Measurements from ENCODE around the gene DDX10. TPM values are rescaled to one million over a fixed set of nuclear protein-coding genes. Genes with fewer than 3 reads are reported as not detected.

DDX10 gene
- total and polyA plus RNA-seq, 9 of the 15 experiments (the other 6 are each of a cell fraction or from before 2014, with no cell fraction given), result 33.9 to 94.6 (median 50.7) TPM

DNA sequence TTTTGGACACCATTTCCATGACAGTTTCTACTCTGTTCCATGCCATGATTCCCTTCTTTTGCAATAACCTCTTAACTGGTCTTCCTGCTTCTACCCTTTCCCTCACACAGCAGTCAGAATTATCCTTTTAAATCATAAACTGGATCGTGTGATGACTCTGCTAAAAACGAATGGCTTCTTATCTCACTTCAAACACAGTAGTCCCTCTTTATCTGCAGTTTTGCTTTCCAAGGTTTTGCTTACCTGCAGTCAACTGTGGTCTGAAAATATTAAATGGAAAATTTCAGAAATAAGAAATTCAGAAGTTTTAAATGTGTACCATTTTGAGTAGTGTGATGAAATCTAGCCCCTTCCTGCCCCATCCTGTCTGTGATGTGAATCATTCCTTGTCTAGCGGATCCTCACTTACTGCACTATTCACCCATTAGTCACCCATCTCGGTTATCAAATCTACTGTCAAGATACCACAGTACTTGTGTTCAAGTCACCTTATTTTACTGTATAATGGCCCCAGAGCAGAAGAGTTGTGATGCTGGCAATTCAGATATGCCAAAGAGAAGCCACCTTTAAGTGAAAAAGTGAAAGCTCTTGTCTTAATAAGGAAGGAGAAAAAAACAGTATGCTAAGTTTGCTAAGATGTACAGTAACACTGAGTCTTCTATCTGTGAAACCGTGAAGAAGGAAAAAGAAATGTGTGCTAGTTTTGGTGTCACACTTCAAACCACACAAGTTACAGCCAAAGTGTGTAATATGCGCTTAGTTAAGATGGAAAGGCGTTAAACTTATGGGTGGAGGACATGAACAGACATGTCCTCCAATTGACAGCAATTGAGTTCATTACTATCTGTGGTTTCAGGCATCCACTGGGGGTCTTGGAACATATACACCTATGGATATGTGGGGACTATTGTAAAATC lies 283.0 kb downstream of the DDX10 start:
- intact Hi-C loops (cut with micrococcal nuclease), result no loop called here
- no peaks in the 10 kb centered on the region for H3K9me3 ChIP-seq (replicated peaks; ENCODE audit: control insufficient read depth, insufficient read depth, low read depth, low read length)
- 29% methylated on average over 7 of the region's 7 CpGs for WGBS (ENCODE audit: insufficient coverage, low coverage, missing lambda C conversion rate)
- in situ Hi-C loops (cut with MboI), result no loop called here
- DNase-seq (ENCODE audit: extremely low read depth in 1 of 4, low spot score in 3 of 4), result peak in 1 of 4 experiments; percentile 33
- CTCF ChIA-PET (ENCODE audit: low intra/inter-chr PET ratio), result no interaction called here
- no peak overlapping the region for H2AFZ ChIP-seq (ENCODE audit: low read depth, low read length)
- peak; percentile 68 for ATAC-seq
- H3K27ac ChIP-seq (ENCODE audit: extremely low read depth, low read depth, low read length), result no peak overlapping the region
- BruUV-seq (replicated peaks), result no TSS peak
- no peaks in the 10 kb centered on the region for H3K9me1 ChIP-seq (ENCODE audit: control insufficient read depth, insufficient read depth, low read length)
- H3K36me3 ChIP-seq (ENCODE audit: control insufficient read depth, insufficient read depth, low read length), result no peaks in the 10 kb centered on the region
- H3K27me3 ChIP-seq (ENCODE audit: control insufficient read depth in 2 of 2, insufficient read depth in 2 of 2, low read length in 2 of 2), result no peaks in the 10 kb centered on the region
- H3K9ac ChIP-seq (ENCODE audit: insufficient read depth in 1 of 2, low read depth in 2 of 2, low read length in 2 of 2), result no peak overlapping the region
- H3K79me2 ChIP-seq (ENCODE audit: control insufficient read depth, insufficient read depth, low read length), result no peaks in the 10 kb centered on the region
- no peaks in the 10 kb centered on the region for H4K20me1 ChIP-seq (replicated peaks; ENCODE audit: control insufficient read depth, insufficient read depth, low read length)
- POLR2A ChIA-PET, result no interaction called here
- no peak overlapping the region for H3K4me3 ChIP-seq
- FAIRE-seq, result peak; percentile 82
- no peak overlapping the region; the same call in 1 of the 2 replicates for H3K4me2 ChIP-seq (ENCODE audit: insufficient read depth, low read length)
- H3K4me1 ChIP-seq (replicated peaks in 1 of 2; ENCODE audit: control insufficient read depth in 2 of 2, insufficient read depth in 2 of 2, low read length in 2 of 2), result peaks cover 0 to 8% of the 10 kb centered on the region in 2 experiments; a peak in 1 of 5 replicates
- TF ChIP-seq NONO (IDR thresholded peaks at IDR 0.05; ENCODE audit: low read depth in 2 of 2, low read length in 1 of 2) (no peak), ZNF239 (CRISPR knock-in tag; IDR thresholded peaks at IDR 0.05) (no peak), TAF9B (IDR thresholded peaks at IDR 0.05; ENCODE audit: partially characterized antibody) (no peak), LCOR (CRISPR knock-in tag; IDR thresholded peaks at IDR 0.05) (no peak), SMARCA5 (IDR thresholded peaks at IDR 0.05) (no peak), ZFP1 (CRISPR knock-in tag; IDR thresholded peaks at IDR 0.05) (no peak), ZBTB17 (CRISPR knock-in tag; IDR thresholded peaks at IDR 0.05) (no peak), SRSF1 (IDR thresholded peaks at IDR 0.05; ENCODE audit: low read depth, low read length) (no peak), ZNF133 (CRISPR knock-in tag; IDR thresholded peaks at IDR 0.05) (no peak), NCOA4 (IDR thresholded peaks at IDR 0.05; ENCODE audit: partially characterized antibody) (no peak), PRPF4 (IDR thresholded peaks at IDR 0.05; ENCODE audit: insufficient read depth, low read depth, low read length, poor library complexity, severe bottlenecking) (no peak), SAP30 (IDR thresholded peaks at IDR 0.05; ENCODE audit: borderline replicate concordance, insufficient read depth, low read depth, low read length, poor library complexity, severe bottlenecking) (no peak), TFAM (CRISPR knock-in tag; conservative IDR thresholded peaks at IDR 0.05) (no peak), ILF3 (IDR thresholded peaks at IDR 0.05; ENCODE audit: borderline replicate concordance) (no peak), TSC22D4 (tag; IDR thresholded peaks at IDR 0.05) (no peak)
- TF ChIP-seq, protein P1, sequence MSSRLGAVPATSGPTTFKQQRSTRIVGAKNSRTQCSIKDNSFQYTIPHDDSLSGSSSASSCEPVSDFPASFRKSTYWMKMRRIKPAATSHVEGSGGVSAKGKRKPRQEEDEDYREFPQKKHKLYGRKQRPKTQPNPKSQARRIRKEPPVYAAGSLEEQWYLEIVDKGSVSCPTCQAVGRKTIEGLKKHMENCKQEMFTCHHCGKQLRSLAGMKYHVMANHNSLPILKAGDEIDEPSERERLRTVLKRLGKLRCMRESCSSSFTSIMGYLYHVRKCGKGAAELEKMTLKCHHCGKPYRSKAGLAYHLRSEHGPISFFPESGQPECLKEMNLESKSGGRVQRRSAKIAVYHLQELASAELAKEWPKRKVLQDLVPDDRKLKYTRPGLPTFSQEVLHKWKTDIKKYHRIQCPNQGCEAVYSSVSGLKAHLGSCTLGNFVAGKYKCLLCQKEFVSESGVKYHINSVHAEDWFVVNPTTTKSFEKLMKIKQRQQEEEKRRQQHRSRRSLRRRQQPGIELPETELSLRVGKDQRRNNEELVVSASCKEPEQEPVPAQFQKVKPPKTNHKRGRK (tag; IDR thresholded peaks at IDR 0.05), result peak; percentile 30; the same call in 1 of the 2 replicates
- TF ChIP-seq, protein P2, sequence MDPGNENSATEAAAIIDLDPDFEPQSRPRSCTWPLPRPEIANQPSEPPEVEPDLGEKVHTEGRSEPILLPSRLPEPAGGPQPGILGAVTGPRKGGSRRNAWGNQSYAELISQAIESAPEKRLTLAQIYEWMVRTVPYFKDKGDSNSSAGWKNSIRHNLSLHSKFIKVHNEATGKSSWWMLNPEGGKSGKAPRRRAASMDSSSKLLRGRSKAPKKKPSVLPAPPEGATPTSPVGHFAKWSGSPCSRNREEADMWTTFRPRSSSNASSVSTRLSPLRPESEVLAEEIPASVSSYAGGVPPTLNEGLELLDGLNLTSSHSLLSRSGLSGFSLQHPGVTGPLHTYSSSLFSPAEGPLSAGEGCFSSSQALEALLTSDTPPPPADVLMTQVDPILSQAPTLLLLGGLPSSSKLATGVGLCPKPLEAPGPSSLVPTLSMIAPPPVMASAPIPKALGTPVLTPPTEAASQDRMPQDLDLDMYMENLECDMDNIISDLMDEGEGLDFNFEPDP (CRISPR knock-in tag; IDR thresholded peaks at IDR 0.05), result no peak
- TF ChIP-seq, protein P3, sequence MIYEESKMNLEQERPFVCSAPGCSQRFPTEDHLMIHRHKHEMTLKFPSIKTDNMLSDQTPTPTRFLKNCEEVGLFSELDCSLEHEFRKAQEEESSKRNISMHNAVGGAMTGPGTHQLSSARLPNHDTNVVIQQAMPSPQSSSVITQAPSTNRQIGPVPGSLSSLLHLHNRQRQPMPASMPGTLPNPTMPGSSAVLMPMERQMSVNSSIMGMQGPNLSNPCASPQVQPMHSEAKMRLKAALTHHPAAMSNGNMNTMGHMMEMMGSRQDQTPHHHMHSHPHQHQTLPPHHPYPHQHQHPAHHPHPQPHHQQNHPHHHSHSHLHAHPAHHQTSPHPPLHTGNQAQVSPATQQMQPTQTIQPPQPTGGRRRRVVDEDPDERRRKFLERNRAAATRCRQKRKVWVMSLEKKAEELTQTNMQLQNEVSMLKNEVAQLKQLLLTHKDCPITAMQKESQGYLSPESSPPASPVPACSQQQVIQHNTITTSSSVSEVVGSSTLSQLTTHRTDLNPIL (CRISPR knock-in tag; IDR thresholded peaks at IDR 0.05), result no peak
